GM13977 (cell line): ENCODE measurements around the gene SLC16A7.
"Not testable (repeated sequence)": the region's sequence is repeated elsewhere in the genome, so short reads cannot be mapped to it uniquely, and the experiment has no call there.

Experiments used
- DNase-seq: peaks from one replicate; pipeline ENCODE4 v3.0.0; 2012; ENCODE audit warnings: low spot score
- CTCF ChIP-seq: IDR thresholded peaks from 2 replicates; pipeline ENCODE4 v1.5.1; 2012; ENCODE audit warnings: mild to moderate bottlenecking, control low read depth; ENCODE audit not compliant: insufficient read depth; ENCODE audit errors: extremely low read depth, missing control alignments
- in situ Hi-C: fragments of 300-500 bp; cut with MboI; formaldehyde crosslinking; loops from one replicate; pipeline ENCODE4 v1.12.0; 2022; ENCODE audit warnings: low sequenced_read_pairs, low pct_unique_long_range_greater_than_20kb, mixed read lengths, inconsistent platforms; ENCODE audit not compliant: unreplicated experiment

Gene SLC16A7

GRCh38 chr12:59594943-59595500, 807 bp upstream of the SLC16A7 start:
- no peak for TF ChIP-seq CTCF
- peak; percentile 2 for DNase-seq
- in situ Hi-C loops: no loop called here

GRCh38 chr12:59595565-59595882, 305 bp upstream of the SLC16A7 start:
- TF ChIP-seq CTCF: no peak
- DNase-seq: no peak
- in situ Hi-C loops: no loop called here

- in situ Hi-C loops: no loop called here
- no peak for TF ChIP-seq CTCF
Observed at GRCh38 chr12:59597385-59597781, 1.6 kb downstream of the SLC16A7 start.

GRCh38 chr12:59600171-59600570, 4.3 kb downstream of the SLC16A7 start:
- in situ Hi-C loops: no loop called here
- DNase-seq: no peak
- TF ChIP-seq CTCF: no peak

More at GRCh38 chr12:59597385-59597781, 1.6 kb downstream of the SLC16A7 start:
- peak; percentile 32 for DNase-seq

GRCh38 chr12:59603754-59604153, 7.9 kb downstream of the SLC16A7 start:
- no peak for DNase-seq

GRCh38 chr12:59612823-59613434, 17.1 kb downstream of the SLC16A7 start:
- in situ Hi-C loops, DNase-seq: not testable (repeated sequence)

More at GRCh38 chr12:59603754-59604153, 7.9 kb downstream of the SLC16A7 start:
- in situ Hi-C loops: no loop called here
- TF ChIP-seq CTCF: no peak

- no peak for DNase-seq
- in situ Hi-C loops: no loop called here
- no peak for TF ChIP-seq CTCF
Observed at GRCh38 chr12:59615392-59616165, 19.8 kb downstream of the SLC16A7 start.
